Liver (tissue), 9 donors: ENCODE data around the gene CCR4. TPM values are rescaled to one million over a fixed set of nuclear protein-coding genes. Genes with fewer than 3 reads are reported as not detected.

ENCODE experiments used
- DNase-seq: peaks from one replicate; pipeline ENCODE4 v3.0.0-alpha.2; 2017; ENCODE audit warnings: low spot score
- H3K27ac ChIP-seq, 2 donors: one replicate each; pipeline ENCODE4 v1.7.0; 2013; ENCODE audit warnings: inconsistent platforms in 2 of 2, low read length in 2 of 2, control low read depth in 1 of 2, low read depth in 1 of 2, mild to moderate bottlenecking in 1 of 2
- H3K27me3 ChIP-seq, 4 donors: one replicate each; pipeline versions ENCODE4 v1.6.1 to v1.7.0; 2013; ENCODE audit warnings: low read length in 3 of 4, inconsistent platforms in 1 of 4, mild to moderate bottlenecking in 1 of 4, moderate library complexity in 1 of 4; ENCODE audit not compliant: control insufficient read depth in 4 of 4, insufficient read depth in 4 of 4
- H3K36me3 ChIP-seq, 4 donors: one replicate each; pipeline versions ENCODE4 v1.6.1 to v1.7.0; 2013; ENCODE audit warnings: low read length in 3 of 4, mild to moderate bottlenecking in 3 of 4, low read depth in 1 of 4, moderate library complexity in 1 of 4; ENCODE audit not compliant: control insufficient read depth in 4 of 4, insufficient read depth in 3 of 4
- H3K4me1 ChIP-seq, 4 donors: one replicate each; pipeline versions ENCODE4 v1.6.1 to v1.7.0; 2013; ENCODE audit warnings: low read length in 3 of 4, mild to moderate bottlenecking in 3 of 4, moderate library complexity in 1 of 4; ENCODE audit not compliant: control insufficient read depth in 4 of 4, insufficient read depth in 4 of 4
- H3K4me3 ChIP-seq, 3 donors: one replicate each; pipeline versions ENCODE4 v1.6.1 to v1.7.0; 2013; ENCODE audit warnings: low read length in 3 of 3, control low read depth in 1 of 3, low read depth in 1 of 3, mild to moderate bottlenecking in 1 of 3
- H3K9ac ChIP-seq, 2 donors: one replicate each; pipeline ENCODE4 v1.7.0; 2013; ENCODE audit warnings: low read length in 2 of 2, mild to moderate bottlenecking in 2 of 2, moderate library complexity in 2 of 2, control low read depth in 1 of 2, low read depth in 1 of 2
- H3K9me3 ChIP-seq, 4 donors: one replicate each; pipeline versions ENCODE4 v1.6.1 to v1.7.0; 2013; ENCODE audit warnings: low read length in 3 of 4; ENCODE audit not compliant: control insufficient read depth in 4 of 4
- EGR1 ChIP-seq, 2 donors: IDR thresholded peaks; 2 replicates each; pipeline ENCODE4 v1.6.1; 2016 to 2018; ENCODE audit warnings: antibody characterized with exemption in 2 of 2, low read depth in 2 of 2
- FOXA1 ChIP-seq: IDR thresholded peaks from 2 replicates; pipeline ENCODE4 v1.6.1; 2016; ENCODE audit warnings: antibody characterized with exemption
- FOXA2 ChIP-seq: IDR thresholded peaks from 2 replicates; pipeline ENCODE4 v1.6.1; 2016; ENCODE audit warnings: antibody characterized with exemption
- HNF4G ChIP-seq: IDR thresholded peaks from 2 replicates; pipeline ENCODE4 v1.6.1; 2016; ENCODE audit warnings: antibody characterized with exemption
- JUND ChIP-seq, 2 donors: IDR thresholded peaks; 2 replicates each; pipeline ENCODE4 v1.6.1; 2016; ENCODE audit warnings: antibody characterized with exemption in 2 of 2
- RXRA ChIP-seq, 2 donors: IDR thresholded peaks; 2 replicates each; pipeline ENCODE4 v1.6.1; 2017 to 2018; ENCODE audit warnings: antibody characterized with exemption in 2 of 2, mild to moderate bottlenecking in 1 of 2
- TAF1 ChIP-seq: conservative IDR thresholded peaks from 2 replicates; pipeline ENCODE4 v1.6.1; 2016; ENCODE audit warnings: antibody characterized with exemption, mild to moderate bottlenecking
- YY1 ChIP-seq: IDR thresholded peaks from 2 replicates; pipeline ENCODE4 v1.6.1; 2016; ENCODE audit warnings: antibody characterized with exemption, mild to moderate bottlenecking
- WGBS: extraction: QIAGEN DNeasy Blood & Tissue Kit; methylation state at CpG from one replicate; pipeline ENCODE4 v1.1.7; 2013; 5-methylcytosine and 5-hydroxymethylcytosine counted together
- polyA plus RNA-seq, 2 donors: library from polyadenylated mRNA; stranded (reverse) in 1 of 2; unstranded in 1 of 2; fragments of 200-250 nt in 1 of 2; fragments of >200 nt in 1 of 2; fragmentation: Nextera tagmentation in 1 of 2; extraction: Ambion mirVana in 1 of 2; gene quantifications; one replicate each; pipeline versions ENCODE4 v1.2.1 to v1.2.3, GENCODE V29; 2013 to 2015
- total RNA-seq, 2 donors: library from RNA; depleted of rRNA; stranded (reverse); fragments of >200 nt; gene quantifications; one replicate each; pipeline ENCODE4 v1.2.3, GENCODE V29; 2014
- TF ChIP-seq, protein P1 (sequence below): IDR thresholded peaks from 2 replicates; pipeline ENCODE4 v1.6.1; 2016; ENCODE audit warnings: antibody characterized with exemption
- TF ChIP-seq, protein P2 (sequence below): fragments of 150-350 bp; IDR thresholded peaks from 2 replicates; pipeline ENCODE4 v1.5.1; 2017; ENCODE audit warnings: improper control_type of control experiment, low read depth, low read length; ENCODE audit not compliant: missing input control
- TF ChIP-seq, protein P3 (sequence below): IDR thresholded peaks from 2 replicates; pipeline ENCODE4 v1.6.1; 2016; ENCODE audit warnings: antibody characterized with exemption
- TF ChIP-seq, protein P4 (sequence below): IDR thresholded peaks from 2 replicates; pipeline ENCODE4 v1.6.1; 2016; ENCODE audit warnings: antibody characterized with exemption, mild to moderate bottlenecking
- donor health status: healthy.
- donor health status: healthy.
- donor health status: healthy.
- donor health status: healthy.
- donor health status: healthy.

The CCR4 gene
- total and polyA plus RNA-seq, 4 donors: 0.07 to 1.0 (median 0.17) TPM

DNA sequence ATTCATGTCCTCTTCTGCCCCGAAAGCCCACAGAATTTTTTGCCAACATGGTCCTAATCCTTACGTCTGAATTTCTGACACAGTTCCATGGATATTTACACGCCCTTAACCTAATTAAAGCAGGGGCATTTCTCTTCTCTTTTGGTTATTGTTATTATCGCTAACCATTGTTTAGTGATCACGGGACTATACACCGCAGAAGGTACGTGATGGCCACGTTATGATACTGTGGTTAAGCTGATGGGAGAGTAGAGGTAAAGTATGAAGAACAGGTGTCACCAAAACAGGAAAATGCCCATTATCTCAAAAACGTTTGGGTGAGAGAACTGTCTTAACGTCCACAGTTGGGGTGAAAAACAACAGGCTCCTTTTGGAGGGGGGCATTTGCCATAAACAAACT, 26.4 kb downstream of the CCR4 start:
- Histone ChIP-seq H3K4me1 (no peaks in the 10 kb centered on the region), H3K27ac (no peak overlapping the region), H3K9me3 (no peaks in the 10 kb centered on the region), H3K36me3 (no peaks in the 10 kb centered on the region), H3K4me3 (no peak overlapping the region), H3K27me3 (no peaks in the 10 kb centered on the region), H3K9ac (no peak overlapping the region)
- TF ChIP-seq, protein P1, sequence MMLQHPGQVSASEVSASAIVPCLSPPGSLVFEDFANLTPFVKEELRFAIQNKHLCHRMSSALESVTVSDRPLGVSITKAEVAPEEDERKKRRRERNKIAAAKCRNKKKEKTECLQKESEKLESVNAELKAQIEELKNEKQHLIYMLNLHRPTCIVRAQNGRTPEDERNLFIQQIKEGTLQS: no peak
- TF ChIP-seq HNF4G (no peak), RXRA (IDR thresholded peaks at IDR 0.05) (no peak), JUND (IDR thresholded peaks at IDR 0.05) (no peak), YY1 (no peak), TAF1 (no peak), FOXA2 (no peak), EGR1 (IDR thresholded peaks at IDR 0.05; ENCODE audit: low read depth in 2 of 2) (no peak)
- TF ChIP-seq, protein P2, sequence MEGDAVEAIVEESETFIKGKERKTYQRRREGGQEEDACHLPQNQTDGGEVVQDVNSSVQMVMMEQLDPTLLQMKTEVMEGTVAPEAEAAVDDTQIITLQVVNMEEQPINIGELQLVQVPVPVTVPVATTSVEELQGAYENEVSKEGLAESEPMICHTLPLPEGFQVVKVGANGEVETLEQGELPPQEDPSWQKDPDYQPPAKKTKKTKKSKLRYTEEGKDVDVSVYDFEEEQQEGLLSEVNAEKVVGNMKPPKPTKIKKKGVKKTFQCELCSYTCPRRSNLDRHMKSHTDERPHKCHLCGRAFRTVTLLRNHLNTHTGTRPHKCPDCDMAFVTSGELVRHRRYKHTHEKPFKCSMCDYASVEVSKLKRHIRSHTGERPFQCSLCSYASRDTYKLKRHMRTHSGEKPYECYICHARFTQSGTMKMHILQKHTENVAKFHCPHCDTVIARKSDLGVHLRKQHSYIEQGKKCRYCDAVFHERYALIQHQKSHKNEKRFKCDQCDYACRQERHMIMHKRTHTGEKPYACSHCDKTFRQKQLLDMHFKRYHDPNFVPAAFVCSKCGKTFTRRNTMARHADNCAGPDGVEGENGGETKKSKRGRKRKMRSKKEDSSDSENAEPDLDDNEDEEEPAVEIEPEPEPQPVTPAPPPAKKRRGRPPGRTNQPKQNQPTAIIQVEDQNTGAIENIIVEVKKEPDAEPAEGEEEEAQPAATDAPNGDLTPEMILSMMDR: no peak
- TF ChIP-seq, protein P3, sequence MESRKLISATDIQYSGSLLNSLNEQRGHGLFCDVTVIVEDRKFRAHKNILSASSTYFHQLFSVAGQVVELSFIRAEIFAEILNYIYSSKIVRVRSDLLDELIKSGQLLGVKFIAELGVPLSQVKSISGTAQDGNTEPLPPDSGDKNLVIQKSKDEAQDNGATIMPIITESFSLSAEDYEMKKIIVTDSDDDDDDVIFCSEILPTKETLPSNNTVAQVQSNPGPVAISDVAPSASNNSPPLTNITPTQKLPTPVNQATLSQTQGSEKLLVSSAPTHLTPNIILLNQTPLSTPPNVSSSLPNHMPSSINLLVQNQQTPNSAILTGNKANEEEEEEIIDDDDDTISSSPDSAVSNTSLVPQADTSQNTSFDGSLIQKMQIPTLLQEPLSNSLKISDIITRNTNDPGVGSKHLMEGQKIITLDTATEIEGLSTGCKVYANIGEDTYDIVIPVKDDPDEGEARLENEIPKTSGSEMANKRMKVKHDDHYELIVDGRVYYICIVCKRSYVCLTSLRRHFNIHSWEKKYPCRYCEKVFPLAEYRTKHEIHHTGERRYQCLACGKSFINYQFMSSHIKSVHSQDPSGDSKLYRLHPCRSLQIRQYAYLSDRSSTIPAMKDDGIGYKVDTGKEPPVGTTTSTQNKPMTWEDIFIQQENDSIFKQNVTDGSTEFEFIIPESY: no peak
- no peak for DNase-seq
- WGBS: 70% methylated on average over 10 of the region's 10 CpGs

DNA sequence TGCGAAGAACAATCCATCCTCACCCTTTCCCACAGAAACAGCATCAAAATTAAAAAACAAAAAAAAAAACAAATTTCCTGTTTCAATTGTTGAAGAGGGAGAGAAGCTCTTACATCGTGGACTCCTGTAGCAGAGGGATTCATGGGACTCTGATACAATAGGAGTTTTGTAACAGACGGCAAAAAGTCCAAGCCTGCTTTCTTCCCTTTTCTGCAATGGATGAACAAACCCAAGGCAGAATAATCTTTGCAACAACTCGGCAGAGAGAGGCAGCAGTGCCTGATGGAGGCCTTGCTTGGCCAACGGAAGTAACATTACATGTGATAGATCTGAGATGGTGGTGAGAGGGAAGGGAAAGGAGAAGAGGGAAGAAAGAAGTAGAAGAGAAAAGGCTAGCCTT, 26.9 kb downstream of the CCR4 start:
- no peaks in the 10 kb centered on the region for H3K36me3 ChIP-seq
- 84% methylated on average over 5 of the region's 5 CpGs for WGBS
- H3K9ac ChIP-seq: no peak overlapping the region
- TF ChIP-seq FOXA1 (no peak), FOXA2 (no peak)
- TF ChIP-seq, protein P4, sequence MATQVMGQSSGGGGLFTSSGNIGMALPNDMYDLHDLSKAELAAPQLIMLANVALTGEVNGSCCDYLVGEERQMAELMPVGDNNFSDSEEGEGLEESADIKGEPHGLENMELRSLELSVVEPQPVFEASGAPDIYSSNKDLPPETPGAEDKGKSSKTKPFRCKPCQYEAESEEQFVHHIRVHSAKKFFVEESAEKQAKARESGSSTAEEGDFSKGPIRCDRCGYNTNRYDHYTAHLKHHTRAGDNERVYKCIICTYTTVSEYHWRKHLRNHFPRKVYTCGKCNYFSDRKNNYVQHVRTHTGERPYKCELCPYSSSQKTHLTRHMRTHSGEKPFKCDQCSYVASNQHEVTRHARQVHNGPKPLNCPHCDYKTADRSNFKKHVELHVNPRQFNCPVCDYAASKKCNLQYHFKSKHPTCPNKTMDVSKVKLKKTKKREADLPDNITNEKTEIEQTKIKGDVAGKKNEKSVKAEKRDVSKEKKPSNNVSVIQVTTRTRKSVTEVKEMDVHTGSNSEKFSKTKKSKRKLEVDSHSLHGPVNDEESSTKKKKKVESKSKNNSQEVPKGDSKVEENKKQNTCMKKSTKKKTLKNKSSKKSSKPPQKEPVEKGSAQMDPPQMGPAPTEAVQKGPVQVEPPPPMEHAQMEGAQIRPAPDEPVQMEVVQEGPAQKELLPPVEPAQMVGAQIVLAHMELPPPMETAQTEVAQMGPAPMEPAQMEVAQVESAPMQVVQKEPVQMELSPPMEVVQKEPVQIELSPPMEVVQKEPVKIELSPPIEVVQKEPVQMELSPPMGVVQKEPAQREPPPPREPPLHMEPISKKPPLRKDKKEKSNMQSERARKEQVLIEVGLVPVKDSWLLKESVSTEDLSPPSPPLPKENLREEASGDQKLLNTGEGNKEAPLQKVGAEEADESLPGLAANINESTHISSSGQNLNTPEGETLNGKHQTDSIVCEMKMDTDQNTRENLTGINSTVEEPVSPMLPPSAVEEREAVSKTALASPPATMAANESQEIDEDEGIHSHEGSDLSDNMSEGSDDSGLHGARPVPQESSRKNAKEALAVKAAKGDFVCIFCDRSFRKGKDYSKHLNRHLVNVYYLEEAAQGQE: no peak
- DNase-seq: no peak
- no peak overlapping the region for H3K27ac ChIP-seq
- H3K4me3 ChIP-seq: no peak overlapping the region
- no peaks in the 10 kb centered on the region for H3K4me1 ChIP-seq
- H3K9me3 ChIP-seq: no peaks in the 10 kb centered on the region
- H3K27me3 ChIP-seq: no peaks in the 10 kb centered on the region
